ENCODE results near the gene GREB1. TPM values are rescaled to one million over a fixed set of nuclear protein-coding genes. Genes with fewer than 3 reads are reported as not detected.

GREB1 gene
- total RNA-seq, 1 experiment from 2014 or later, result 6.2 TPM

- no peak overlapping the region for H3K9ac ChIP-seq (ENCODE audit: low read length)
- no peaks in the 10 kb centered on the region for H3K9me3 ChIP-seq (ENCODE audit: control insufficient read depth in 1 of 2, insufficient read depth in 1 of 2, low read depth in 1 of 2, low read length in 2 of 2)
- H3K27ac ChIP-seq (ENCODE audit: low read depth, low read length), result no peak overlapping the region
- no peaks in the 10 kb centered on the region for H3K79me2 ChIP-seq (ENCODE audit: insufficient read depth, low read length)
- DNase-seq (ENCODE audit: low read depth, low spot score), result no peak
- intact Hi-C loops (cut with micrococcal nuclease), result no loop called here
- ChIA-PET CTCF (no interaction called here), RAD21 (ENCODE audit: low non-redundant PET in 1 of 2, low total read pairs in 2 of 2, uncharacterized antibody in 2 of 2, unreplicated experiment in 2 of 2) (no interaction called here), POLR2A (no interaction called here)
- H3K27me3 ChIP-seq (ENCODE audit: insufficient read depth, low read length), result no peaks in the 10 kb centered on the region
- no peak for ATAC-seq
- peaks cover 10 to 12% of the 10 kb centered on the region in 2 experiments; a peak in 3 of 4 replicates for H3K4me1 ChIP-seq (ENCODE audit: control insufficient read depth in 1 of 2, insufficient read depth in 2 of 2, low read length in 2 of 2)
- BruUV-seq (replicated peaks), result no TSS peak
- no peaks in the 10 kb centered on the region for H3K36me3 ChIP-seq (ENCODE audit: control insufficient read depth in 1 of 2, insufficient read depth in 2 of 2, low read length in 2 of 2)
- no peaks in the 10 kb centered on the region for H4K20me1 ChIP-seq (ENCODE audit: insufficient read depth)
- TF ChIP-seq ZFX (IDR thresholded peaks at IDR 0.05) (no peak), JUND (IDR thresholded peaks at IDR 0.05) (no peak), ZBTB33 (IDR thresholded peaks at IDR 0.05; ENCODE audit: extremely low read depth, insufficient replicate concordance, low read length) (no peak), SP1 (IDR thresholded peaks at IDR 0.05; ENCODE audit: low read depth) (no peak), EGR1 (IDR thresholded peaks at IDR 0.05; ENCODE audit: low read depth) (no peak), POLR2A (IDR thresholded peaks at IDR 0.05; ENCODE audit: borderline replicate concordance, extremely low read depth, insufficient read depth, insufficient read length) (no peak), SRF (IDR thresholded peaks at IDR 0.05; ENCODE audit: low read depth) (no peak), YY1 (IDR thresholded peaks at IDR 0.05; ENCODE audit: extremely low read depth, insufficient replicate concordance, low read depth, low read length) (no peak), POLR2AphosphoS5 (IDR thresholded peaks at IDR 0.05; ENCODE audit: low read depth, low read length) (no peak), ATF3 (IDR thresholded peaks at IDR 0.05) (no peak), EZH2phosphoT487 (IDR thresholded peaks at IDR 0.05; ENCODE audit: borderline replicate concordance) (no peak), CBX3 (IDR thresholded peaks at IDR 0.05; ENCODE audit: low read depth) (no peak), EZH2 (IDR thresholded peaks at IDR 0.05) (no peak)
- no peaks in the 10 kb centered on the region for H3K9me2 ChIP-seq (ENCODE audit: insufficient read depth)
- no peak overlapping the region for H2AFZ ChIP-seq (ENCODE audit: low read depth, low read length, poor library complexity, severe bottlenecking)
- no peak overlapping the region for H3K4me2 ChIP-seq (ENCODE audit: low read length)
- H3K4me3 ChIP-seq (replicated peaks in 1 of 2; ENCODE audit: low read depth in 1 of 2, low read length in 2 of 2), result no peak overlapping the region
Observed at GRCh38 chr2:11494310-11494709, 39.5 kb upstream of the GREB1 start.
